ENCODE data around the gene CHGA.

DNA sequence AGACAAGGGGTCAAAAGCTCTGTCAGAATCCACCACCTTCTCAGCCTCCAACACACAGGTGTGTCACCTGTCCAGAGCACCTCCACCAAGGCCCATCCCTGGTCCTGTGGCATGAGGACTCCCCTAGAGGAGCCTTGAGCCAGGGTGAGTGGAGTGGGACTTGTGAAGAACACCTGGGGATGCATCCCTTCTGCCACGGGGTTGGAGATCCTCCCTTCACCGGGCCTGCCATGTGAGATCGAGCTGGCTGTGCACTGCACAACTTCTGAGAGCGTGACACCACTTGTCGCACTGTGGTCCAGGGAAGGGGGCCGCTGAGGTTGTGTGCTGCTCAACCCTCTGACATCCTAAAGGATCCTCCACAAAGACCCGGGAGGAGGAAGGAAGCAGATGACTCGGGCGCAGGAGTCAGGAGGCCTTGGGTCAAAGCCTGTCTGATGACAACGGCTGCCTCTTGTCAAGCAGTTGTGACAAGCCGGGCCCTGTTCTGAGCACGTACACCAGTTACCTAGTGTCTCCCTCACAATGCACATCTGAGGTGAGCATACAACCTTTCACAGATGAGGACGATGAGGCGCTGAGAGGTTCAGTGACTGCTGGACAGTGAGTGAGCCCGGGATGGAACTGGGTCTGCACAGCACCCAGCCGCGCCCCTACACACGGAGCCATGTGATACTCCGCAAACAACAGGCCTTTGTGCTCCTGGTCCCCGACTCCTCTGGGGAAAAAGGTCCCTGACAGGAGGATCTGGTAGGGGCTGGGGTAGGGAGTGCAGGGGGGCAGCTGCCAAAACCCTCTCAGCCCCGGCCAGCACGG lies 35.6 kb downstream of the CHGA start:
- TF ChIP-seq POLR2AphosphoS5 (IDR thresholded peaks at IDR 0.05; ENCODE audit: low read depth, low read length) (no peak), TBP (IDR thresholded peaks at IDR 0.05; ENCODE audit: low read depth, low read length) (no peak), GTF2F1 (IDR thresholded peaks at IDR 0.05; ENCODE audit: borderline replicate concordance, low read depth, low read length) (no peak), ASH2L (IDR thresholded peaks at IDR 0.05; ENCODE audit: low read length) (no peak), CTCF (IDR thresholded peaks at IDR 0.05; ENCODE audit: control extremely low read depth in 1 of 3, insufficient read depth in 1 of 3, low read depth in 1 of 3, low read length in 3 of 3) (no peak), EZH2 (IDR thresholded peaks at IDR 0.05; ENCODE audit: low read depth, low read length, severe bottlenecking) (no peak), SP4 (IDR thresholded peaks at IDR 0.05; ENCODE audit: low read length) (no peak), CHD2 (IDR thresholded peaks at IDR 0.05; ENCODE audit: low read length) (no peak), YY1 (IDR thresholded peaks at IDR 0.05; ENCODE audit: low read depth, low read length) (no peak), SUZ12 (IDR thresholded peaks at IDR 0.05; ENCODE audit: low read length) (no peak), CHD1 (IDR thresholded peaks at IDR 0.05; ENCODE audit: low read depth, low read length) (no peak), POLR2A (IDR thresholded peaks at IDR 0.05; ENCODE audit: control extremely low read depth in 1 of 2, low read depth in 2 of 2, low read length in 2 of 2) (no peak), RBBP5 (IDR thresholded peaks at IDR 0.05; ENCODE audit: borderline replicate concordance, low read depth, low read length) (no peak)

All from H1 (cell line).